Measurements from ENCODE around the gene RMND5B.

GRCh38 chr5:178194026-178194425, 63.2 kb downstream of the RMND5B start:
- TF ChIP-seq GTF2F1 (IDR thresholded peaks at IDR 0.05; ENCODE audit: low read length) (no peak), PBX3 (CRISPR knock-in tag; IDR thresholded peaks at IDR 0.05; ENCODE audit: borderline replicate concordance) (no peak), RBFOX2 (IDR thresholded peaks at IDR 0.05; ENCODE audit: low read depth, low read length) (no peak), TBP (CRISPR knock-in tag; IDR thresholded peaks at IDR 0.05) (no peak), ZNF232 (CRISPR knock-in tag; IDR thresholded peaks at IDR 0.05; ENCODE audit: borderline replicate concordance) (no peak), KLF15 (CRISPR knock-in tag; IDR thresholded peaks at IDR 0.05; ENCODE audit: borderline replicate concordance) (no peak), TAF1 (CRISPR knock-in tag; IDR thresholded peaks at IDR 0.05) (no peak), FOXJ3 (CRISPR knock-in tag; IDR thresholded peaks at IDR 0.05; ENCODE audit: borderline replicate concordance) (no peak), ARNTL (CRISPR knock-in tag; IDR thresholded peaks at IDR 0.05) (no peak), NR1H2 (CRISPR knock-in tag; IDR thresholded peaks at IDR 0.05; ENCODE audit: borderline replicate concordance, low read depth) (no peak), ZNF121 (CRISPR knock-in tag; IDR thresholded peaks at IDR 0.05) (no peak), CTCF (CRISPR knock-in tag; IDR thresholded peaks at IDR 0.05) (no peak)

All from HepG2 (cell line).